Cardiac muscle cell (in vitro differentiated cells and primary cell): Measurements from ENCODE around the gene NKIRAS2. TPM values are rescaled to one million over a fixed set of nuclear protein-coding genes. Genes with fewer than 3 reads are reported as not detected.

ENCODE experiments used
- DNase-seq, 2 donors: peaks; one replicate each; pipeline versions ENCODE4 v3.0.0 to v3.0.0-alpha.2; 2010 to 2017; ENCODE audit warnings: low read depth in 1 of 2, low spot score in 1 of 2
- H3K27ac ChIP-seq: fragments of 200-600 bp; sonication (generic); 2 replicates; pipeline ENCODE4 v1.5.1; 2016
- H3K27me3 ChIP-seq: fragments of 200-600 bp; sonication (generic); 2 replicates; pipeline ENCODE4 v1.6.0; 2016; ENCODE audit warnings: control low read depth
- H3K36me3 ChIP-seq: fragments of 200-600 bp; sonication (generic); 2 replicates; pipeline ENCODE4 v1.5.1; 2016; ENCODE audit warnings: control low read depth
- H3K4me1 ChIP-seq: fragments of 200-600 bp; sonication (generic); 2 replicates; pipeline ENCODE4 v1.8.1; 2017; ENCODE audit warnings: low read depth, mild to moderate bottlenecking, mixed run types
- H3K4me3 ChIP-seq: fragments of 200-600 bp; sonication (generic); 2 replicates; pipeline ENCODE4 v1.5.1; 2016; ENCODE audit warnings: mild to moderate bottlenecking
- H3K9me3 ChIP-seq: fragments of 200-600 bp; sonication (generic); 2 replicates; pipeline ENCODE4 v1.5.1; 2017; ENCODE audit warnings: low read depth, mild to moderate bottlenecking, control low read depth
- polyA plus RNA-seq: library from polyadenylated mRNA; unstranded; fragments of >200 nt; fragmentation: Nextera tagmentation; extraction: Ambion mirVana; gene quantifications from 2 replicates; pipeline ENCODE4 v1.2.1, GENCODE V29; 2016
- total RNA-seq: library from RNA; depleted of rRNA; stranded (reverse); fragments of >200 nt; gene quantifications from 2 replicates; pipeline ENCODE4 v1.2.3, GENCODE V29; 2016
- TF ChIP-seq, protein P1 (sequence below): IDR thresholded peaks from 2 replicates; pipeline ENCODE4 v1.5.1; 2012; ENCODE audit warnings: low read depth, mild to moderate bottlenecking, low read length

The NKIRAS2 gene
- total and polyA plus RNA-seq, 2 experiments from 2014 or later = 98.2 to 113 TPM

DNA sequence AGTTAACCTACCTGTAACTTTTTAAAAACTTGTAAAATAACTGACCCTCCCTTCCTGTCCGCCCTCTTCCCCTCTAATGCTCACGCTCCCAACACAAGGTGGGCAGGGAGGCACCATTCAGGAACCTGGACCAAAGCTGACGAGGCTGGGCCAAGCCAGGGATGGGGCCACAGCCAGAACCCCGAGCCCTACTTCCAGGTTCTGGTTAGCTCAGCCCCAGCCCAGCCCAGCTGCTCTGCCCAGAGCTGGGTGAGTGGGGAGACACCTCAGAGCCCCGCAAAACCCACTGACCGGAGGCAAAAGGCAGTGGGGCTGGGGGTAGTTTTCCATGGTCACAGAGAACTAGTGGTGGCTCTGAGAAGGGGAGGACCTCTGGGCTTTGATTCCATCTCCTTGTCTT is 45.9 kb upstream of the NKIRAS2 start:
- TF ChIP-seq, protein P1, sequence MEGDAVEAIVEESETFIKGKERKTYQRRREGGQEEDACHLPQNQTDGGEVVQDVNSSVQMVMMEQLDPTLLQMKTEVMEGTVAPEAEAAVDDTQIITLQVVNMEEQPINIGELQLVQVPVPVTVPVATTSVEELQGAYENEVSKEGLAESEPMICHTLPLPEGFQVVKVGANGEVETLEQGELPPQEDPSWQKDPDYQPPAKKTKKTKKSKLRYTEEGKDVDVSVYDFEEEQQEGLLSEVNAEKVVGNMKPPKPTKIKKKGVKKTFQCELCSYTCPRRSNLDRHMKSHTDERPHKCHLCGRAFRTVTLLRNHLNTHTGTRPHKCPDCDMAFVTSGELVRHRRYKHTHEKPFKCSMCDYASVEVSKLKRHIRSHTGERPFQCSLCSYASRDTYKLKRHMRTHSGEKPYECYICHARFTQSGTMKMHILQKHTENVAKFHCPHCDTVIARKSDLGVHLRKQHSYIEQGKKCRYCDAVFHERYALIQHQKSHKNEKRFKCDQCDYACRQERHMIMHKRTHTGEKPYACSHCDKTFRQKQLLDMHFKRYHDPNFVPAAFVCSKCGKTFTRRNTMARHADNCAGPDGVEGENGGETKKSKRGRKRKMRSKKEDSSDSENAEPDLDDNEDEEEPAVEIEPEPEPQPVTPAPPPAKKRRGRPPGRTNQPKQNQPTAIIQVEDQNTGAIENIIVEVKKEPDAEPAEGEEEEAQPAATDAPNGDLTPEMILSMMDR = no peak
- no peak overlapping the region for H3K4me3 ChIP-seq
- no peak for DNase-seq
- no peaks in the 10 kb centered on the region for H3K27me3 ChIP-seq
- H3K36me3 ChIP-seq = peaks cover 46% of the 10 kb centered on the region
- H3K4me1 ChIP-seq = no peaks in the 10 kb centered on the region
- peak overlapping the region; percentile 34 for H3K27ac ChIP-seq
- no peaks in the 10 kb centered on the region for H3K9me3 ChIP-seq

DNA sequence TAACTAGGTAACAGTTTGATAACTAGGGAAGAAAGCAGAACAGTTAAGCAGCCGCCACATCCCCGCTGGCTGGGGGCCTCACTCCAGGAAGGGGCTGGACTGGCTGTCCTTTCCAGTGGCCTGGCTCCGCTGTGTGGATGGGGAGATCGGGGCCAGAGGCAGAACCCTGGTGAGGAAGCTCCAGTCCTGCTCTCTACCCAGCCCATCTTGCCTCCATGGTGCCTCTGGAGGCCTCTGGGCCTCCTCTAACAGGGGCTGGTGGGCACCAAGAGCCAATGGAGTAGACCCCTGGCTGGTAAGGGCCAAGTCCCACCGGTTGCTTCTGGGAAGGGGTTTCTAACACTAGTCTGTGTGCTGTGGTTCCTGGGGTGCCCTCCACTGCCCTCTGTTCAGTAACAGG is 45.2 kb upstream of the NKIRAS2 start:
- TF ChIP-seq, protein P1 = no peak
- Histone ChIP-seq H3K4me3 (no peak overlapping the region), H3K27me3 (no peaks in the 10 kb centered on the region), H3K9me3 (no peaks in the 10 kb centered on the region), H3K4me1 (no peaks in the 10 kb centered on the region), H3K27ac (peak overlapping the region; percentile 34), H3K36me3 (peaks cover 47% of the 10 kb centered on the region)
- DNase-seq = no peak

DNA sequence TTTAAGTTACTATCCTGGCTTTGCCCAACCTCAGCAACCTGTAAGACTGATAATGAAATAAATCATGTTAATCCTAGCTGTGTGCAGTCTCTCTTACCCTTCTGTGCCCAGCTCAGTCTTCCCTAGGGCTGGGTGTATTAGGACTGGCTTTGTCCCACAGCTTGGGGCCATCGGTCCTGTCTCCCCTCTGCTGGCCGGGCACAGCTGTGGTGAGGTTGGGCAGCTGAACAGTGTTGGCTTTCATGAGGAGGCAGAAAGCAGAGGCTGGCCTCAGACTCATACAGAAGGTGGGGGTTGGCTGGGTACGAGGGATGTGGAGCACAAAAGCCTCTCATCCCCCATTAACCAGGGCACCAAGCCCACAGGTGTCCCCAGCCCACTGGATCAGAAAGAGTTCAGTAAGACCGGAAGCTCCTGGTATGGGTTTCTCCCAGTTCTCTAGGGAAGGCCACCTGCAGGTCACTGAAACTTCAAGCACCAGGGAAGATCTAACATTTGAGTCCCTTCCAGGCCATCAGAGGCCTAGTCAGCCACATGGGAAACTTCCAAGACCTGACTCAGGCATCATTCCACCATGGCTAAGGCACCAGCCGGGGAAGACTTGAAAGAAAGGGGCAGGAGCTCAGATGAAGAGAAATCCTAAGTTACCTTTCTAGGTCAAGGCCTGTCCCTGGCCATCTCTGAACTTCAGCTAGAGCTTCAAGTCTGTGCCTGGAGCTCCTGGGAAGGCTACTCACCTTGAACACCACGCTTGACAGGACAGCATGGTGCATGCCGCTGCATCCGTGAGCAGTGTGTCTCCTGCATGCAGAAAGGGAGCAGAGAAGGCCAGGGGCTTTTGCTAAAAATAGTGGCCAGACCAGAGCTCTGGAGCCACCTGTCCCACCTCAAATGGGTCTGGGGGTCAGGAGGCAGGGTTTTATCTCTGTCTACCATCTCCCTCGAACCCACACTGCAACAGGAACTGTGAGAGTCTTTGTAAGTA is 44.5 kb upstream of the NKIRAS2 start:
- Histone ChIP-seq H3K27ac (peak overlapping the region; percentile 34), H3K9me3 (no peaks in the 10 kb centered on the region), H3K27me3 (no peaks in the 10 kb centered on the region), H3K4me3 (no peak overlapping the region), H3K4me1 (no peaks in the 10 kb centered on the region), H3K36me3 (peaks cover 51% of the 10 kb centered on the region)
- no peak for DNase-seq
- TF ChIP-seq, protein P1 = no peak

DNA sequence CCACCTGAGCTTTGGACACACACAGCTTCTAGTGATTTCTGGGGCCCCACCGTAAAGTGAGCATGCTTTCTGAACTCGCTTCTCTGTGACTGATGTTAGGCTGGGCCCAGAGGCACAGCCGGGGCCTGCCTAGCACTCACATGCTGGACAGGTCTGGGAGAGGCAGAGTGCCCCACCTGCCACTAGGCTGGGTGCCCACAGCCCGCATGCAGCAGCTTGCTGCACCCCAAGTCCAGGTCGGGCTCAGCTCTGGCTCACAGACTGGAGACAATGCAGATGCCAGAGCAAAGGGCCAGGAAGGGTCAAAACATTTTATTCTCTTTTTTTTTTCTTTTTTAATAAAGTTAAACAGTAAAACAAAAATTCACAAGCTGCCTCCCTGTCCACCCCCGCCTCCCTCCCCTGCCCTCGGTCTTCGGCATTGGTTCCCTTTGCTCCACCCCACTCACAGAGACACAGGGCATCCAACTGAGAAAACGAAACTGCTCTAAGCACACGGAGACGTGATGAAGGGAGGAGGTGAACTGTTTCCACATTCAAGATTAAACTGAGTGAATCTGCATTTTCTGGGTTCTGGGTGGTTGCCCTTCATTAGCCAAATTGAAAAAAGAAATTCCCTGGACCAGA is 43.6 kb upstream of the NKIRAS2 start:
- H3K36me3 ChIP-seq = peaks cover 58% of the 10 kb centered on the region
- no peak overlapping the region for H3K27ac ChIP-seq
- TF ChIP-seq, protein P1 = no peak
- no peak overlapping the region for H3K4me3 ChIP-seq
- no peaks in the 10 kb centered on the region for H3K4me1 ChIP-seq
- no peak for DNase-seq
- H3K9me3 ChIP-seq = no peaks in the 10 kb centered on the region
- H3K27me3 ChIP-seq = no peaks in the 10 kb centered on the region

DNA sequence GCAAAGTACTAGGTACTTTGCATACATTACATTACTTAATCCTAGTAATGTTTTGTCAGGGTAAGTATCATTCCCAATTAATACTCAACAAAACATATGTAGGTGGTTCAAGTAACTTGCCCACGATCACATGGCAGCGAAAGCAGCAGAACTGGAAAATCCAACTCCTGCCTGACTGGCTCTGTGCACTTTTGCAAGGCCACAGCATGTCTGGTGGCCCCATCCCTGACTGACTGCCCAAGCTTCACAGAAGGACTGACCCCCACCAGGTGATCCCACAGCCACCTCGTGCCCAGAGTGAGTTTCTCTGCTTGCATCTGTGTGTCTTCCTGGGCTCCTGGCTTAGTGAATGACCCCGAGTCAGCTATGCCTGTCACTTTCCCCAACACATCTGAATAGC is 41.9 kb upstream of the NKIRAS2 start:
- DNase-seq = no peak
- TF ChIP-seq, protein P1 = no peak
- Histone ChIP-seq H3K4me3 (no peak overlapping the region), H3K27me3 (no peaks in the 10 kb centered on the region), H3K4me1 (no peaks in the 10 kb centered on the region), H3K27ac (peak overlapping the region; percentile 25), H3K36me3 (peaks cover 61% of the 10 kb centered on the region), H3K9me3 (no peaks in the 10 kb centered on the region)
